HepG2 (cell line): Measurements from ENCODE around the gene FKBP14. TPM values are rescaled to one million over a fixed set of nuclear protein-coding genes. Genes with fewer than 3 reads are reported as not detected.

Experiments used
- ATF4 ChIP-seq, 2 experiments: fragments of 450-650 bp in 1 of 2; sonication (generic) in 1 of 2; formaldehyde crosslinking; IDR thresholded peaks; 2 replicates each; pipeline versions ENCODE4 v1.5.0 to v1.8.0; 2020 to 2022; ENCODE audit warnings: mild to moderate bottlenecking in 1 of 2, missing genetic modification reagents in 1 of 2
- CEBPZ ChIP-seq: IDR thresholded peaks from 2 replicates; pipeline ENCODE4 v1.6.1; 2012; ENCODE audit warnings: low read length, improper control_type of control experiment
- GFI1 ChIP-seq: sonication (generic); formaldehyde crosslinking; IDR thresholded peaks from 2 replicates; pipeline ENCODE4 v1.5.0; 2020; ENCODE audit warnings: missing genetic modification reagents, mild to moderate bottlenecking, borderline replicate concordance
- HMGA1 ChIP-seq: sonication (generic); formaldehyde crosslinking; conservative IDR thresholded peaks from 2 replicates; pipeline ENCODE4 v1.4.0; 2020; ENCODE audit warnings: missing genetic modification reagents
- KLF15 ChIP-seq: sonication (generic); formaldehyde crosslinking; IDR thresholded peaks from 2 replicates; pipeline ENCODE4 v1.8.1; 2023; ENCODE audit warnings: borderline replicate concordance, mild to moderate bottlenecking, inconsistent platforms, missing genetic modification reagents, mixed read lengths
- MIER2 ChIP-seq: IDR thresholded peaks from 2 replicates; pipeline ENCODE4 v1.6.1; 2016; ENCODE audit warnings: missing biosample characterization, missing genetic modification reagents
- NFAT5 ChIP-seq: sonication (generic); formaldehyde crosslinking; IDR thresholded peaks from 2 replicates; pipeline ENCODE4 v1.4.0; 2020; ENCODE audit warnings: missing genetic modification reagents
- NR3C1 ChIP-seq: sonication (generic); formaldehyde crosslinking; IDR thresholded peaks from 2 replicates; pipeline ENCODE4 v1.4.0; 2020; ENCODE audit warnings: missing genetic modification reagents
- SAP130 ChIP-seq: IDR thresholded peaks from 2 replicates; pipeline ENCODE4 v1.6.1; 2016; ENCODE audit warnings: low read depth
- SMYD3 ChIP-seq: sonication (generic); formaldehyde crosslinking; IDR thresholded peaks from 2 replicates; pipeline ENCODE4 v1.8.1; 2023; ENCODE audit warnings: mild to moderate bottlenecking, missing genetic modification reagents
- TP53 ChIP-seq: sonication (generic); formaldehyde crosslinking; conservative IDR thresholded peaks from 2 replicates; pipeline ENCODE4 v1.4.0; 2020; ENCODE audit warnings: missing genetic modification reagents
- ZNF101 ChIP-seq: sonication (generic); formaldehyde crosslinking; IDR thresholded peaks from 2 replicates; pipeline ENCODE4 v1.4.0; 2020; ENCODE audit warnings: mild to moderate bottlenecking, low read depth, missing genetic modification reagents, borderline replicate concordance
- ZNF335 ChIP-seq: sonication (generic); formaldehyde crosslinking; IDR thresholded peaks from 2 replicates; pipeline ENCODE4 v1.4.0; 2020; ENCODE audit warnings: missing genetic modification reagents
- ZNF784 ChIP-seq: sonication (generic); formaldehyde crosslinking; IDR thresholded peaks from 2 replicates; pipeline ENCODE4 v1.5.1; 2020; ENCODE audit warnings: missing genetic modification reagents, mild to moderate bottlenecking, borderline replicate concordance
- ZNF790 ChIP-seq: sonication (generic); formaldehyde crosslinking; IDR thresholded peaks from 2 replicates; pipeline ENCODE4 v1.8.0; 2022; ENCODE audit warnings: missing genetic modification reagents, mild to moderate bottlenecking, borderline replicate concordance
- ZNF850 ChIP-seq: sonication (generic); formaldehyde crosslinking; conservative IDR thresholded peaks from 2 replicates; pipeline ENCODE4 v1.9.0; 2021; ENCODE audit warnings: mild to moderate bottlenecking, missing genetic modification reagents
- ZZZ3 ChIP-seq: sonication (generic); formaldehyde crosslinking; IDR thresholded peaks from 2 replicates; pipeline ENCODE4 v1.4.0; 2020; ENCODE audit warnings: missing genetic modification reagents, mild to moderate bottlenecking, borderline replicate concordance
- polyA plus RNA-seq, 8 experiments: library from polyadenylated mRNA; depleted of rRNA in 3 of 8; stranded (reverse) in 7 of 8; unstranded in 1 of 8; fragments of >200 nt; fragmentation: Illumina TruSeq in 4 of 8; extraction: Trizol in 4 of 8; gene quantifications; 2 replicates each; pipeline versions ENCODE4 v1.2.1 to v1.2.3, GENCODE V29; 2011 to 2016; ENCODE audit warnings: low read depth in 4 of 8, missing spikeins in 1 of 8, mixed read lengths in 1 of 8; ENCODE audit not compliant: insufficient read depth in 1 of 8
- total RNA-seq, 5 experiments: library from RNA; depleted of rRNA; stranded (reverse); fragments of >200 nt; fragmentation: Illumina TruSeq; extraction: Trizol; gene quantifications; 2 replicates each; pipeline ENCODE4 v1.2.3, GENCODE V29; 2016; ENCODE audit warnings: low read depth in 1 of 5

The FKBP14 gene
- total and polyA plus RNA-seq, 2 of the 13 experiments (the other 11 are each of a cell fraction or from before 2014, with no cell fraction given): 20.0 to 32.3 TPM

- TF ChIP-seq NFAT5 (no peak), NR3C1 (CRISPR knock-in tag) (no peak), TP53 (no peak), ZNF850 (CRISPR knock-in tag) (no peak), ZNF101 (CRISPR knock-in tag) (no peak), SAP130 (CRISPR knock-in tag) (peak; percentile 43; the same call in 1 of the 2 replicates), KLF15 (CRISPR knock-in tag) (0 out of 2 replicates have a peak, but pooled peaks have one; percentile 28), GFI1 (CRISPR knock-in tag) (no peak), ZNF790 (CRISPR knock-in tag) (no peak; the same call in 1 of the 2 replicates), ZNF784 (CRISPR knock-in tag) (no peak), HMGA1 (CRISPR knock-in tag) (no peak), ZNF335 (CRISPR knock-in tag) (no peak), CEBPZ (no peak), MIER2 (CRISPR knock-in tag) (no peak), ATF4 (CRISPR knock-in tag; IDR thresholded peaks at IDR 0.05) (no peak; a peak in 1 of 4 replicates), SMYD3 (CRISPR knock-in tag) (no peak), ZZZ3 (CRISPR knock-in tag) (no peak)
Observed at GRCh38 chr7:29989257-29989995, 37.1 kb downstream of the FKBP14 start, which contains the start of gene SCRN1 (continued).
